Stomach (tissue), 9 donors: ENCODE results near the gene ADD1. TPM values are rescaled to one million over a fixed set of nuclear protein-coding genes. Genes with fewer than 3 reads are reported as not detected.
A peak's percentile ranks its signal among the peaks of the same experiment; 100 is the strongest.

Source experiments
- DNase-seq, 2 donors: peaks; one replicate each; pipeline versions ENCODE4 v3.0.0 to v3.0.0-alpha.2; 2013 to 2019
- H3K27ac ChIP-seq, 5 donors: fragments of 200-600 bp in 4 of 5; sonication (generic) in 4 of 5; one replicate each; pipeline ENCODE4 v1.5.1; 2013 to 2019; ENCODE audit warnings: mild to moderate bottlenecking in 1 of 5, moderate library complexity in 1 of 5
- H3K27me3 ChIP-seq, 3 donors: fragments of 200-600 bp; sonication (generic); one replicate each; pipeline ENCODE4 v1.5.1; 2017 to 2019; ENCODE audit warnings: mixed run types in 1 of 3
- H3K36me3 ChIP-seq, 4 donors: fragments of 200-600 bp; sonication (generic); 1 replicate in 3 of 4; 2 replicates in 1 of 4; pipeline ENCODE4 v1.5.1; 2016 to 2019
- H3K4me1 ChIP-seq, 4 donors: fragments of 200-600 bp; sonication (generic); one replicate each; pipeline ENCODE4 v1.5.1; 2016 to 2019
- H3K4me3 ChIP-seq, 4 donors: fragments of 200-600 bp; sonication (generic) in 3 of 4; one replicate each; pipeline ENCODE4 v1.5.1; 2016 to 2019; ENCODE audit warnings: mild to moderate bottlenecking in 1 of 4
- H3K9me3 ChIP-seq, 4 donors: fragments of 200-600 bp; sonication (generic); one replicate each; pipeline ENCODE4 v1.5.1; 2016 to 2019
- CTCF ChIP-seq, 7 experiments: fragments of 450-650 bp in 4 of 7; fragments of 200-600 bp in 3 of 7; sonication (generic) in 3 of 7; IDR thresholded peaks; one replicate each; pipeline ENCODE4 v1.5.1; 2016 to 2019; ENCODE audit warnings: antibody characterized with exemption in 7 of 7, control low read depth in 2 of 7, mild to moderate bottlenecking in 1 of 7
- EP300 ChIP-seq: sonication (generic); formaldehyde crosslinking; IDR thresholded peaks from one replicate; pipeline ENCODE4 v1.6.1; 2017; ENCODE audit warnings: antibody characterized with exemption
- POLR2A ChIP-seq, 4 donors: fragments of 450-650 bp; IDR thresholded peaks; one replicate each; pipeline ENCODE4 v1.6.1; 2016; ENCODE audit warnings: antibody characterized with exemption in 4 of 4, control low read depth in 2 of 4, mild to moderate bottlenecking in 1 of 4, moderate library complexity in 1 of 4
- POLR2AphosphoS5 ChIP-seq, 3 donors: sonication (generic); formaldehyde crosslinking; IDR thresholded peaks; one replicate each; pipeline ENCODE4 v1.6.1; 2016; ENCODE audit warnings: antibody characterized with exemption in 3 of 3
- WGBS, 5 donors: extraction: QIAGEN DNeasy Blood & Tissue Kit in 3 of 5; methylation state at CpG; one replicate each; pipeline versions ENCODE4 v1.1.5 to v1.1.7; 2013 to 2018; 5-methylcytosine and 5-hydroxymethylcytosine counted together
- intact Hi-C: fragments of 100-400 bp; cut with DNase I; formaldehyde crosslinking; loops from one replicate; pipeline ENCODE4 v1.15.1; 2023; ENCODE audit warnings: low total_unique reads
- polyA plus RNA-seq, 3 donors: library from polyadenylated mRNA; stranded (reverse); fragments of 200-250 nt; gene quantifications; one replicate each; pipeline ENCODE4 v1.2.3, GENCODE V29; 2013
- total RNA-seq, 5 donors: library from RNA; depleted of rRNA; stranded (reverse); fragments of >200 nt; gene quantifications; one replicate each; pipeline versions ENCODE4 v1.1.0 to v1.2.3, GENCODE V29; 2014 to 2016
- donor health status: healthy with polysubstance abuse.
- donor health status: Bipolar disorder and iron deficiency.
- donor health status: healthy.

ADD1 gene
- total and polyA plus RNA-seq, 8 donors, result 103 to 1,174 (median 207) TPM

- no peaks in the 10 kb centered on the region for H3K9me3 ChIP-seq
- intact Hi-C loops, result no loop called here
- TF ChIP-seq CTCF (IDR thresholded peaks at IDR 0.05), result no peak
- no peak for TF ChIP-seq POLR2A (IDR thresholded peaks at IDR 0.05)
- no peak for TF ChIP-seq EP300
- TF ChIP-seq POLR2AphosphoS5 (IDR thresholded peaks at IDR 0.05), result no peak
- H3K27me3 ChIP-seq, result no peaks in the 10 kb centered on the region
- peaks cover 0 to 42% (median 17%) of the 10 kb centered on the region in 4 donors for H3K4me1 ChIP-seq
- peaks cover 43 to 79% (median 77%) of the 10 kb centered on the region in 4 donors for H3K36me3 ChIP-seq
- peak overlapping the region in 1 of 5 donors; percentile 11 for H3K27ac ChIP-seq
- DNase-seq, result no peak
- WGBS, 5 donors, result 87 to 100% (median 95%) methylated on average over 1 of the region's 1 CpG
- H3K4me3 ChIP-seq, result no peak overlapping the region
These were observed 38.7 kb downstream of the ADD1 start for GRCh38 chr4:2882341-2882740.

GRCh38 chr4:2886161-2886560, 42.5 kb downstream of the ADD1 start:
- H3K27me3 ChIP-seq, result no peaks in the 10 kb centered on the region
- H3K9me3 ChIP-seq, result no peaks in the 10 kb centered on the region
- 94 to 97% (median 96%) methylated on average over 9 of the region's 9 CpGs for whole genome bisulfite sequencing, 5 donors
- no peak overlapping the region for H3K27ac ChIP-seq
- TF ChIP-seq POLR2AphosphoS5 (IDR thresholded peaks at IDR 0.05), result no peak
- no peak for TF ChIP-seq CTCF (IDR thresholded peaks at IDR 0.05)
- no peak for TF ChIP-seq EP300
- TF ChIP-seq POLR2A (IDR thresholded peaks at IDR 0.05), result no peak
- peaks cover 4 to 27% (median 15%) of the 10 kb centered on the region in 4 donors for H3K4me1 ChIP-seq
- intact Hi-C loops, result no loop called here
- no peak for DNase-seq
- H3K36me3 ChIP-seq, result peaks cover 36 to 83% (median 72%) of the 10 kb centered on the region in 4 donors
- H3K4me3 ChIP-seq, result no peak overlapping the region

GRCh38 chr4:2886622-2887021, 43.0 kb downstream of the ADD1 start:
- Histone ChIP-seq H3K4me3 (no peak overlapping the region), H3K36me3 (peaks cover 36 to 83% (median 72%) of the 10 kb centered on the region in 4 donors), H3K4me1 (peaks cover 8 to 29% (median 18%) of the 10 kb centered on the region in 4 donors), H3K9me3 (no peaks in the 10 kb centered on the region), H3K27ac (no peak overlapping the region), H3K27me3 (no peaks in the 10 kb centered on the region)
- TF ChIP-seq POLR2A (IDR thresholded peaks at IDR 0.05) (no peak), CTCF (IDR thresholded peaks at IDR 0.05) (no peak), POLR2AphosphoS5 (IDR thresholded peaks at IDR 0.05) (no peak), EP300 (no peak)
- DNase-seq, result no peak
- intact Hi-C loops, result no loop called here
- WGBS, 5 donors, result 37 to 57% (median 48%) methylated on average over 6 of the region's 6 CpGs

- H3K36me3 ChIP-seq, result peaks cover 36 to 78% (median 68%) of the 10 kb centered on the region in 4 donors
- no peaks in the 10 kb centered on the region for H3K27me3 ChIP-seq
- peaks cover 10 to 31% (median 16%) of the 10 kb centered on the region in 4 donors for H3K4me1 ChIP-seq
- intact Hi-C loops, result no loop called here
- no peak for DNase-seq
- H3K9me3 ChIP-seq, result no peaks in the 10 kb centered on the region
- 78 to 92% (median 83%) methylated on average over 3 of the region's 3 CpGs for WGBS, 5 donors
- TF ChIP-seq POLR2A (IDR thresholded peaks at IDR 0.05) (no peak), CTCF (IDR thresholded peaks at IDR 0.05) (no peak), EP300 (no peak), POLR2AphosphoS5 (IDR thresholded peaks at IDR 0.05) (no peak)
- H3K27ac ChIP-seq, result no peak overlapping the region
- H3K4me3 ChIP-seq, result no peak overlapping the region
These were observed 43.7 kb downstream of the ADD1 start for GRCh38 chr4:2887343-2887742.
